Measurements from ENCODE around the gene CPSF4. TPM values are rescaled to one million over a fixed set of nuclear protein-coding genes. Genes with fewer than 3 reads are reported as not detected.

CPSF4 gene
- total RNA-seq, 1 experiment from 2014 or later, result 67.0 TPM

DNA sequence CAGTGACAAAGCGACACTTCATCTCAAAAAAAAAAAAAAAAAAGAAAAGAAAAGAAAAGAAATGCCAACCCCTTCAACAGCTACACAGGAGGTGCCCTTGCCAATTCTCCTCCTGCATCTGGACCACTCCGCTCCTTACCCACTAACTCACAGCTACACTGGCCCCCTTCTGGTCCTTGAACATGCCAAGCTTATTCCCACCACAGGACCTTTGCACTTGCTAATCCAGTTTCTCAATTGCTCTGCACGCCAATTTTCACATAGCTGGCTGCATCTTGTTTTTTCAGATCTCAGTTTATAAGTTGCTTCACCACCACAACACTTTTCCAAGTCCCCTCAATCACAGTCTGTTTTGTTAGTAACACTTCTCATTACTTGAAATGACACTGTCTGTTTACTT lies 35.9 kb upstream of the CPSF4 start:
- RAD21 ChIA-PET (ENCODE audit: low non-redundant PET in 1 of 2, low total read pairs in 2 of 2, uncharacterized antibody in 2 of 2, unreplicated experiment in 2 of 2), result no interaction called here
- Histone ChIP-seq H3K27ac (ENCODE audit: low read depth, low read length) (no peak overlapping the region), H3K4me2 (ENCODE audit: low read length) (no peak overlapping the region), H4K20me1 (ENCODE audit: insufficient read depth) (no peaks in the 10 kb centered on the region; the same call in 1 of the 2 replicates), H3K9ac (ENCODE audit: low read length) (no peak overlapping the region), H3K9me3 (ENCODE audit: control insufficient read depth in 1 of 2, insufficient read depth in 1 of 2, low read depth in 1 of 2, low read length in 2 of 2) (no peaks in the 10 kb centered on the region), H3K79me2 (ENCODE audit: insufficient read depth, low read length) (peaks cover 67% of the 10 kb centered on the region), H2AFZ (ENCODE audit: low read depth, low read length, poor library complexity, severe bottlenecking) (no peak overlapping the region), H3K27me3 (ENCODE audit: insufficient read depth, low read length) (no peaks in the 10 kb centered on the region), H3K4me3 (replicated peaks in 1 of 2; ENCODE audit: low read depth in 1 of 2, low read length in 2 of 2) (no peak overlapping the region), H3K9me2 (ENCODE audit: insufficient read depth) (no peaks in the 10 kb centered on the region), H3K4me1 (ENCODE audit: control insufficient read depth in 1 of 2, insufficient read depth in 2 of 2, low read length in 2 of 2) (peaks cover 9 to 13% of the 10 kb centered on the region in 2 experiments; a peak in 3 of 4 replicates), H3K36me3 (ENCODE audit: control insufficient read depth in 1 of 2, insufficient read depth in 2 of 2, low read length in 2 of 2) (peaks cover 33 to 52% of the 10 kb centered on the region in 2 experiments)
- no peak for ATAC-seq
- BruUV-seq (replicated peaks), result no TSS peak
- intact Hi-C loops (cut with micrococcal nuclease), result no loop called here
- CTCF ChIA-PET, result no interaction called here
- no peak for TF ChIP-seq CBX3 (IDR thresholded peaks at IDR 0.05; ENCODE audit: low read depth)
- TF ChIP-seq SP1 (IDR thresholded peaks at IDR 0.05; ENCODE audit: low read depth), result no peak
- TF ChIP-seq ELF1 (IDR thresholded peaks at IDR 0.05; ENCODE audit: borderline replicate concordance, low read depth), result no peak
- no peak for TF ChIP-seq ZNF274 (IDR thresholded peaks at IDR 0.05; ENCODE audit: low read depth, low read length)
- no peak for DNase-seq (ENCODE audit: low read depth, low spot score)
- POLR2A ChIA-PET, result no interaction called here

GRCh38 chr7:99403764-99404163 lies 35.0 kb upstream of the CPSF4 start:
- Histone ChIP-seq H3K4me3 (replicated peaks in 1 of 2; ENCODE audit: low read depth in 1 of 2, low read length in 2 of 2) (no peak overlapping the region), H3K36me3 (ENCODE audit: control insufficient read depth in 1 of 2, insufficient read depth in 2 of 2, low read length in 2 of 2) (peaks cover 24 to 48% of the 10 kb centered on the region in 2 experiments), H3K9me2 (ENCODE audit: insufficient read depth) (no peaks in the 10 kb centered on the region), H3K9me3 (ENCODE audit: control insufficient read depth in 1 of 2, insufficient read depth in 1 of 2, low read depth in 1 of 2, low read length in 2 of 2) (no peaks in the 10 kb centered on the region), H3K9ac (ENCODE audit: low read length) (no peak overlapping the region), H3K4me2 (ENCODE audit: low read length) (no peak overlapping the region), H2AFZ (ENCODE audit: low read depth, low read length, poor library complexity, severe bottlenecking) (no peak overlapping the region), H3K79me2 (ENCODE audit: insufficient read depth, low read length) (peaks cover 74% of the 10 kb centered on the region), H3K27me3 (ENCODE audit: insufficient read depth, low read length) (no peaks in the 10 kb centered on the region), H3K27ac (ENCODE audit: low read depth, low read length) (no peak overlapping the region), H4K20me1 (ENCODE audit: insufficient read depth) (no peaks in the 10 kb centered on the region; the same call in 1 of the 2 replicates), H3K4me1 (ENCODE audit: control insufficient read depth in 1 of 2, insufficient read depth in 2 of 2, low read length in 2 of 2) (peaks cover 9 to 13% of the 10 kb centered on the region in 2 experiments; a peak in 3 of 4 replicates)
- ATAC-seq, result no peak
- intact Hi-C loops (cut with micrococcal nuclease), result no loop called here
- ChIA-PET RAD21 (ENCODE audit: low non-redundant PET in 1 of 2, low total read pairs in 2 of 2, uncharacterized antibody in 2 of 2, unreplicated experiment in 2 of 2) (no interaction called here), CTCF (no interaction called here), POLR2A (no interaction called here)
- no TSS peak for BruUV-seq (replicated peaks)
- no peak for DNase-seq (ENCODE audit: low read depth, low spot score)
- TF ChIP-seq RAD21 (IDR thresholded peaks at IDR 0.05; ENCODE audit: low read depth), result no peak
- TF ChIP-seq, protein P1, sequence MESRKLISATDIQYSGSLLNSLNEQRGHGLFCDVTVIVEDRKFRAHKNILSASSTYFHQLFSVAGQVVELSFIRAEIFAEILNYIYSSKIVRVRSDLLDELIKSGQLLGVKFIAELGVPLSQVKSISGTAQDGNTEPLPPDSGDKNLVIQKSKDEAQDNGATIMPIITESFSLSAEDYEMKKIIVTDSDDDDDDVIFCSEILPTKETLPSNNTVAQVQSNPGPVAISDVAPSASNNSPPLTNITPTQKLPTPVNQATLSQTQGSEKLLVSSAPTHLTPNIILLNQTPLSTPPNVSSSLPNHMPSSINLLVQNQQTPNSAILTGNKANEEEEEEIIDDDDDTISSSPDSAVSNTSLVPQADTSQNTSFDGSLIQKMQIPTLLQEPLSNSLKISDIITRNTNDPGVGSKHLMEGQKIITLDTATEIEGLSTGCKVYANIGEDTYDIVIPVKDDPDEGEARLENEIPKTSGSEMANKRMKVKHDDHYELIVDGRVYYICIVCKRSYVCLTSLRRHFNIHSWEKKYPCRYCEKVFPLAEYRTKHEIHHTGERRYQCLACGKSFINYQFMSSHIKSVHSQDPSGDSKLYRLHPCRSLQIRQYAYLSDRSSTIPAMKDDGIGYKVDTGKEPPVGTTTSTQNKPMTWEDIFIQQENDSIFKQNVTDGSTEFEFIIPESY (IDR thresholded peaks at IDR 0.05; ENCODE audit: extremely low read depth, insufficient replicate concordance, low read length), result no peak
- no peak for TF ChIP-seq POLR2AphosphoS5 (IDR thresholded peaks at IDR 0.05; ENCODE audit: low read depth, low read length)
- TF ChIP-seq JUND (IDR thresholded peaks at IDR 0.05), result no peak
- TF ChIP-seq TCF7L2 (IDR thresholded peaks at IDR 0.05; ENCODE audit: borderline replicate concordance, extremely low read depth, insufficient read depth, insufficient read length), result no peak
- TF ChIP-seq EZH2 (IDR thresholded peaks at IDR 0.05), result no peak
